GM19025 (cell line): Measurements from ENCODE around the gene CELA2A.
"Not testable (repeated sequence)": the region's sequence is repeated elsewhere in the genome, so short reads cannot be mapped to it uniquely, and the experiment has no call there.

Source experiments
- ATAC-seq: cut with Tn5 transposase; IDR thresholded peaks from one replicate; pipeline ENCODE4 v1.9.1; 2021; ENCODE audit warnings: mild to moderate bottlenecking, low read depth, moderate library complexity; ENCODE audit not compliant: unreplicated experiment

The CELA2A gene

DNA sequence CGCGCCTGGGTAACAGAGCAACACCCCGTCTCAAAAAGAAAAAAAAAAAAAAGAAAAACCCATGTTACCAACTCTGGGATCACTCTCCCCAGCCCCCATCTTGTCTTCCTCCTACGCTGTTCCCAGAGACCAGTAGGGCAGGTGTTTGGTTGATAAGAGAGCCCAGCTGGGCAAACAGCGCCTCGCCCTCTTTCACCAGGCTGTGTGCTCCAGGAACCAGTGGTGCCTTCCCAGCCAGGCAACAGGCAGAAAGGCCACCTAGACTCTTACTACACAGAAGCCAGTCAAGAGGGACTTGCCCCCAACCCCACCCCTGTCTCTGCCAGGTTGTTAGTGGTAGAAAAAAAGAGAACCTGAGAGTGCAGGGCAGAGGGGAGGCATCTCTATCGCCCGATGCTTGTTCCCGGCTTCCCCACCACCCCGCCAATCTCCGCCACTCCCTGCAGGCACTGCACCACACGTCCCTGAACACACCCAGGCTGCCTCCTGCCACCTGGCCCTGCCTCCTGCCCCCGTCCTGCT is 32.3 kb upstream of the CELA2A start:
- ATAC-seq, result no peak

DNA sequence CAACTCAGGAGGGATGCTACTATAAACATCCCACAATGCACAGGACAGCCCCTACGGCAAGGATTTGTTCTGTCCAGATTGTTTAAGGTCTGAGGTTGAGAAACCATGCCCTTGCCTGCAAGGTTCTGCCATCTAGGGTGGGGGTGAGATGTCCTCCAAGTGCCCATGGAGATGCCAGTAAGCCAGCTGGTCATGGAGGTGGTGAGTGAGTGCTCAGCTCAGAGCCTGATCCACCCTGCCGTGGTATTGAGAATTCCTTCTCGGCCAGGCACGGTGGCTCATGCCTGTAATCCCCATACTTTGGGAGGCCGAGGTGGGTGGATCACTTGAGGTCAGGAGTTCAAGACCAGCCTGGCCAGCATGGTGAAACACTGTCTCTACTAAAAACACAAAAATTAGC is 31.6 kb upstream of the CELA2A start:
- no peak for ATAC-seq

DNA sequence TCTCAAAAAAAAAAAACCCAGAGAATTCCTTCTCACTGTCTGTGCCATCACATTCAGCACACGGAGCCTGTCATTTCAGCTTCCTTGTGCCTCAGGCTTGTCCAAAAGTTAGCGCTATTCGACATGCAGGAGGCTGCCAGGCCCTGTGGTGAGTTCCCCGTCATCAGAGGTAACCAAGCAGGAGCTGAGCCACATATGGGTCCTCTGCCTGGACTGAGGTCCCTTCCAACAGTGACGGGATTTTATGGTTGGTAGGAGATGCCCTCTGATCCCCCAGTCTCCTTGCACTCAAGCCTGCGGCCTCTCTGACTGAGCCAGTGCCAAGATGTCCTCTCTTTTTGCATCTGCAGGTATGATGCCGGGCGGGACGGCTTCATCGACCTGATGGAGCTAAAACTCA is 31.0 kb upstream of the CELA2A start:
- no peak for ATAC-seq

DNA sequence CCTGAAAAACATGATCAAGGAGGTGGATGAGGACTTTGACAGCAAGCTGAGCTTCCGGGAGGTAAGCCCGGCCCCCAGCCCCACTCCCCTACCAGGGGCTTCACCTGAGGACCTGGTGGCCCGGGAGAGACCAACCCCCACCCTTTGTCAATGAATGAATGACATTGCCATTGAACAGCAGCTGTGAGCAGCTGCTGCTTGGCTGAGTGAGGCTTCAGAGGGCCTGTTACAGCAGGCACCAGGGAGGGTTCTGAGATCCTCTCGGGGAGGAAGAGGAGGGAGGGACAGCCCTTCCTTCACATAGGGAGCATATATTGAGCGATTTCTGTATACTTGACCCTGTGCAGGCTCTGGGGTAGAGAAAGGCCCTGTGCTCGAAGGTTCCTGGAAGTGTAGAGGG is 30.6 kb upstream of the CELA2A start:
- no peak for ATAC-seq

DNA sequence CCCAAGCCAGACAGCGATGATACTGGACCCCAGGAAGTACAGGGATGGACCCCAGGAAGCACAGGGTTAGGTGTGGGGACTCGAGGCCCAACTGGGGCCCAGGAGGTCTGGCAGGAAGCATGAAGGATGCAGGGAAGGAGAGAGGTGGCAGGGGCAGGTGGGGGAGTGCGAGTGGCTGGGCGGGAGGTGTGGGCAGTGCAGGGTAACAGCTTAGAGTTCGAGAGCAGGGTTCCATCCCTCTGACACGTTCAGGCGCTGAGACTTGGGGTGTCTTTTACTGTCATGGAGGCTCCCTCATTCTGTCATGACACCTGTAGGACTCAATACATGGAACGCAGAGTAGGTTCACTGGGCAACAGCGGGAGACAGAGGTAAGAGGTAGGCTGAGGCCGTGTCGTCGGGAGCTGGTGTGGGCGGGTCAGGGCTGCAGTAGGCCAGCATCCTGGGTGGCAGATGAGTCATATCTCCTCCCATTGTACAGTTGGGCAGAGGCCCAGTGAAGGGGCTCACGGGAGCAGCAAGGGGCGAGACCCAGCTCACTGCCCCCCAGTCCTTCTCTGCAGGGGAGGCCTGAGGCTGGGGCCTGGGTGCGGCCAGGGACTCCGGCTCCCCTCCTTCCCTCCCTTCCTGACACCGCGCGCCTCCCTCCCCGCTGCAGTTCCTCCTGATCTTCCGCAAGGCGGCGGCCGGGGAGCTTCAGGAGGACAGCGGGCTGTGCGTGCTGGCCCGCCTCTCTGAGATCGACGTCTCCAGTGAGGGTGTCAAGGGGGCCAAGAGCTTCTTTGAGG is 29.8 kb upstream of the CELA2A start:
- ATAC-seq, result no peak

DNA sequence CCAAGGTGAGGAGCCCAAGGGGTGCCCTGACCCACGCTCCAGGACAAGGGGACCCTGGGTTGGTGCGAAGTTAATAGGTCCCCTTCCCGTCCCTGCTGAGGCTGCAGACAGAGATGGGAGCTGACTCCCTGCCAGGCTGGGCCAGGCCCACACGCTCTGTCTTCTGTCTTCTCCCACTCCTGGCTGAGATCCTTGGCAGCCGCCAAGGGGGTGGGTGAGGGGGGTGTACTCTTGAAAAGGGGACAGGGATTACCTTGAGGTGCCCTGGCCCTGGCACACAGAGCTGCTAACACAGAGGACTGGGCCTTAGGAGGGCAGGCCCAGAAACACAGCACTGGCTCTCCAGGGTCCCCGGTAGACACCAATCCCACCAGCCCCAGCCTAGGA is 29.3 kb upstream of the CELA2A start:
- no peak for ATAC-seq

DNA sequence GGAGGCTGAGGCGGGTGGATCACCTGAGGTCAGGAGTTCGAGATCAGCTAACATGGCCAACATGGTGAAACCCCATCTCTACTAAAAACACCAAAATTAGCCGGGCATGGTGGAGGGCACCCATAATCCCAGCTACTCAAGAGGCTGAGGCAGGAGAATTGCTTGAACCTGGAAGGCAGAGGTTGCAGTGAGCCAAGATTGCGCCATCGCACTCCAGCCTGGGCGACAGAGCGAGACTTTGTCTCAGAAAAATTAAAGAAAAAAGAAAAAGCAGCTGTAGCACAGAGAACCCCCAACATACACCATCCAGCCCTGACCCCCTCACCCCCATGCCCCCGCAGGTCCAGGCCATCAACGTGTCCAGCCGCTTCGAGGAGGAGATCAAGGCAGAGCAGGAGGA is 28.3 kb upstream of the CELA2A start:
- not testable (repeated sequence) for ATAC-seq

DNA sequence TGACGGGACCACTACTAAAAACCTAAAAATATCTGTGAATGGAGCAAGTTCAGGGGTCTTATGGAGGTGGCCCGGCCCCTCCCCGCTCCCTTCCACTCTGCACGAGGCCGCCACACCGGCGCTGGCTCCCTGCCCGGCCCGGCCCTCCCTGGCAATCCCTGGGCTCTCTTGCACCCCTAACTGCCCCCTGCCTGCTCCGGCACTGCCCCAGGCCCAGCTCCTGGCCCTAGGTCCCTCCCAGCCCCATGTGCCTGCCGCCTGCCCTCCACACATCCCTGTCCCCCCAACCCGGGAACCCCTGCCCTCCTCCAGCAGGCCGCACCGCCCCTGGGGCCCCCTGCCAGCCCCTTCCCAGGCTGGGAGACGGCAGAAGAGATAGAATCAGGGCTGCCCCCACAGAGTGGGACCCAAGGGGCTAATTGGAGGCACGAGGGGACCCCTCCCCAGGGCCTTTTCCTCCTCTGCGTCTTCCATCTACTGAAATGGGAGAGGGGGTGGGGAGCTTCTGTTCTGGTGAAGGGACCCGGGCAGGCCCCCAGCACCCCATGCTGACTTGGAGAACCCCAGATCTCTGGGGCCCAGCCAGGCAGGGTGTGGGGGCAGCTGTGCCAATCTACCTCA is 27.6 kb upstream of the CELA2A start:
- no peak for ATAC-seq

DNA sequence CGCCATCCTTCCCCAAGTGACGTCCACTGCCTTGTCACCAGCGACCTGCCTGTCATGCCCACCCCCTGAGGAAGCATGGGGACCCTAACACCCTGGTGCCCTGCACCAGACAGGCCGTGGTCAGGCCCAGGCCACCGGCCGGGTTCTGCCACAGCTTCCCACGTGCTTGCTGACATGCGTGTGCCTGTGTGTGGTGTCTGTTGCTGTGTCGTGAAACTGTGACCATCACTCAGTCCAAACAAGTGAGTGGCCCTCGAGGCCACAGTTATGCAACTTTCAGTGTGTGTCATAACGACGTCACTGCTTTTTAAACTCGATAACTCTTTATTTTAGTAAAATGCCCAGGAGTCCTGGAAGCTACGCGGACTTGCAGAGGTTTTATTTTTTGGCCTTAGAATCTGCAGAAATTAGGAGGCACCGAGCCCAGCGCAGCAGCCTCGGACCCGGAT is 26.8 kb upstream of the CELA2A start:
- ATAC-seq, result no peak

DNA sequence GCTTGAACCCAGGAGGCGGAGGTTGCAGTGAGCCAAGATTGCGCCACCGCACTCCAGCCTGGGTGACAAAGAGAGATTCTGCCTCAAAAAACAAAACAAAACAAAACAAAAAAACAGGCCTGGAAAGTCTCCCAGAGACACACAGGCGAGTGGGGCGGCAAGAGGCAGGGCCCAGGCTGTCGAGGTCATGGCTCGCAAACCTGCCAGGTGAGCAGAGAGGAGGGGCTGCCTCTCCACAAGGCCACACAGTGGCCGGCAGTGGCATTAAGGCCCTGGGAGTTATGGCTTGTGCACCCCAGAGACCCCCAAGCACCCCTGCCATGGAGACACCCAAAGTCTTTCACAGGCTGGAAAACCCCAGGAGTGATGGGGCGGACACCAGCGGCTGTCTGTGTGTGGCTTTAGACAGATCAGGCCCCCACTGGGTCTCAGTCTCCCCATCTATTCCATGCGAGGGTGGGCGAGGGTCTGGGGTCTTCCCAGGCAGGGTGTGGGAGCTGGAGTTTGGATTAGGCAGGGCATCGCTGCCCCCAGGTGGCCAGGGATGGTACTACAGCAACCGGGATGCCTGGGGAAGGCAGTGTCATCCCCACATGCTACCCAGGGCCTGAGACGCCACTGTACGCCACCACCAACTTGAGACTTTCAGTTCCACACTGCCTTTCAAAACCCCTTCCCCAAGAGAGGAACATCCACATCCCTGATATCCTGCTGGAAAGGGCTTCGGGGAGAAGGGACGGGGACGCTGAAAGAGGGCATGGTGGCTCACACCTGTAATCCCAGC is 25.6 kb upstream of the CELA2A start:
- no peak for ATAC-seq

DNA sequence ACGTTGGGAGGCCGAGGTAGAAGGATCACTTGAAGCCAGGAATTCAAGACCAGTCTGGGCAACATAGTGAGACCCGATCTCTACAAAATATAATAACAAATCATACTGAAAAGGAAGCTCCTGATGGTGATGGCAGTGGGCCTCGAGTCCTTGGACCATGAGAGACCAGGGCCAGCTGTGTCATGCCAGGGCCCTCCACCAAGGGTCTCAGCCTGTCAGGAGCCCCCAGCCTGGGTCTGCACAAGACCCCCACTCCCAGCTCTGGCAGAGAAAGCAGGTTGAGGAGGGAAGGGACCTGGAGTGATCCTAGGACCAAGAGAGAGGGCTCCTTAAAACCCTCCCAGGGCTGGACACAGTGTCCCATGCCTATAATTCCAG is 25.0 kb upstream of the CELA2A start:
- no peak for ATAC-seq

DNA sequence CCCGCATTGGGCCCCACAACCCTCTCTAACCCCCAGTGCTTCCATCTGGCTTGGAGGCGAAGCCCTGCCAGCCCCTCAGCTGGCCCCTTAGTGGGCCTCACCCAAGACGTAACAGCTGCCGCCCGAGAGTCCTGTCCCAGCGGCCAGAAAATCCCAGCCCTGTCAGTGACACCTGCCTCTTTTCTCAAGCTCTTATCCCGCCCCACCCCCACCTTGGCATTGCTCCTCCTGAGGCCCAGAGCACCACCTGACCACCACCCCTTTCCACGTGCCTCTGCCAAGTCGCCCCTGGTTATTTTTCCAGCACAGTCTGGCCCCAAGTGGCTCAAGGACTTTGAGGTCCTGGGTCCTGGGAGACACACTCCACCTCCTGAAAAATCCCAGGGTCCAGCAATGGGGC is 24.2 kb upstream of the CELA2A start:
- ATAC-seq, result no peak

DNA sequence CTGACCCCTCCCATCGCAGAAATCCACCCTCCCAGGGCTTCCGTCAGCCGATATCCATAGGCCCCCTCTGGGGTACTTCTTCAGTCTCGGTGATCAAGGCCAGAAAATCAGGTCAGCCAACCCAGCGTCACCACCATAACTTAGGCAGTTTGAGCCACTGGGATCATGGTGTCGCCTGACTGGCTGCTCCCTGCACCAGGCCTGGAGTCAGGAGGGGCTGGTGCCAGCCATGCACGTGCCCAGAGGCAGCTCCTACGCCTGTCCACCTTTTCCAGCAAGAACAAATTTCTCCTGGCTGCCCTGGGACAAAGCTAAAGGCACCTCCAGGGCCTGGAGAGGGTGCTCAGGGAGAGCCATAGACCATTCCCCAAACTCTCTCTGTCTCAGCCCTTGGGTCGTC is 23.1 kb upstream of the CELA2A start:
- no peak for ATAC-seq

DNA sequence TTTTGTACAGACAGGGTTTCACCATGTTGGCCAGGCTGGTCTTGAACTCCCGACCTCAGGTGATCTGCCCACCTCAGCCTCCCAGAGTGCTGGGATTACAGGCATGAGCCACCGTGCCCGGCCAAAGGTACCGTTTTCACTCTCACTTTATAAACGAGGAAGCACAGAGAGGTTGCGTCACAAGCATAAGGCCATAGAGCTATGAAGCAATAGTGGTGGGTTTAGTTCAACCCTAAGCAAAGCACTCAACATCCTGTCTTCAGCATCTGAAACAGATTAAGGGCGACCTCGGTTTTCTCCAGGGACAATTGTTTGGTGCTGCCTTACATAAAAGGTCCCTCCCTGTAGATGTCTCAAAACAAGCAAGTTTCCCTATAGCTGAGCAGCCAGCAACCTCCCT is 21.8 kb upstream of the CELA2A start:
- not testable (repeated sequence) for ATAC-seq

DNA sequence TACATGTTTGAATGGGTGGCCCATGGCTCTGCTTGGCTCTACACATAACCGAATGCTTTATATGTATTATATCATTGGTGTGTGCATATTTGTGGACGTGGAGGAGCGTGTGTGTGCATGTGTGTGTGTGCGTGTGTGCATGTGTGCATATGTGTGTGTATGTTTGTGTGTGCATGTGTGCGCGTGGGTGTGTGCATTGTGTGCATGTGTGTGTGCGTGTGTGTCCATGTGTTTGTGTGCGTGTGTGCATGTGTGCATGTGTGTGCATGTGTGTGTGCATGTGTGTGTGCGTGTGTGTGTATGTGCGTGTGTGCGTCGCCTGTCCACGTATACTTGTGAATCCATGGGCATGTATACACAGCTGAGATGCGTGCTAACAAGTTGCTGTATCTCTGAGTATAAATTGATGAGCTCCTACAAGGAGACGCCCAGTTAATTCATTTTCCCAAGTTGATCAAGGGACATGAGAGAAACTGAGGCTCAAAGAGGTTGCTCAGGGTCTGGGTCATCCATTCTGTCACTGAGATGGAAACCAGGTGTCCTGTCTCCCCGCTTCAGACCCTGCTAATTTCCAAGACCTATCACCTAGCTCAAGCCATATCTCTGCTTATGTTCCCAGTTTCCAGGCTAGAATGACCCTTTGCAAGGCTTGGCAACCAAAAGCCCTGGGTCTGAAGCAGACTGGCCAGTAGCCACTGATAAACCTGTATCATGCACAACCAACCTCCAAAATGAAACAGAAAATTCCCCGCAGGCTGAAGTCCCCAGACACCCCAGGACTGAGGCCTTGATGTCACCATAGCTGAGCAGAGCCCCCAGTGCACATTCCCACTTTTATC is 21.1 kb upstream of the CELA2A start:
- no peak for ATAC-seq

DNA sequence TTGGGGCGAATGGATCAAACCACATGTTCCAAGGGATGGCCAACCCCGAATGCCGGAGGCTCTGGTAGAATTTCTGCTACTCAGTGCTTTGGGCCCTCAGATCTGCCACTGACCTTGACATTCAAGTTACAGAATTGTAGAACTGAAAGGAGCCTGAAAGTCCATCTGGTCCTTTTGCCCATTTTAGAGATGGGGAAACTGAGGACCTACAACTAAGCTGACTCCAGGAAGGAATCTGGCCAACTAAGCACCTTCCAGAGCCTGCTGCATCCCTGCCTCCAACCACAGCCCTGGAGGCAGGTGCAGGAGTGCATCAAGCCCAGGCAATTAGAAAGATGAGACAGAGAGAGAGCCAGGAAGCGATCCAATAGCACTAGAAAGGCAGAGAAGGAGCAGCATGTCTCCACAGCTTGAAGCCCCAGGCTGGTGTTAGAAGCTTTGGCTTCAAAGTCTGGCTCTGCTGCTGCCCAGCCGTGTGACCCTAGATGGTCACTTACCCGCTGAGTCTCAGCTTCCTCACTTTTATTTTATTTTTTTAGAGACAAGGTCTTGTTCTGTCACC is 19.6 kb upstream of the CELA2A start:
- no peak for ATAC-seq

DNA sequence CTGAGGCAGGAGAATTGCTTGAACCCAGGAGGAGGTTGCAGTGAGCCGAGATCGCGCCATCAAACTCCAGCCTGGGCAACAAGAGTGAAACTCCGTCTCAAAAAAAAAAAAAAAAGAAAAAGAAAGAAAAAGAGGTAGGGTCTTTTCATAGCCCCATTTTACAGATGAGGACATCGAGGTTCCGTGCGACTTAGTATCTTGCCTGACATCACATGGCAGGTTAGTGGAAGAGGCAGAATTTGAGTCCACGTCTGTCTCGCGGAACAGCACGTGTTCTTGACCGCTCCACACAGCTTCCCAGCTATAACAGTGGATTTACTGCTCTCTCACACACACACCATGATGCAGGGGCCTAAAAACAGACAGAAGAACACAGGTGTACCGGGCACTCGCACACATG is 17.2 kb upstream of the CELA2A start:
- no peak for ATAC-seq

DNA sequence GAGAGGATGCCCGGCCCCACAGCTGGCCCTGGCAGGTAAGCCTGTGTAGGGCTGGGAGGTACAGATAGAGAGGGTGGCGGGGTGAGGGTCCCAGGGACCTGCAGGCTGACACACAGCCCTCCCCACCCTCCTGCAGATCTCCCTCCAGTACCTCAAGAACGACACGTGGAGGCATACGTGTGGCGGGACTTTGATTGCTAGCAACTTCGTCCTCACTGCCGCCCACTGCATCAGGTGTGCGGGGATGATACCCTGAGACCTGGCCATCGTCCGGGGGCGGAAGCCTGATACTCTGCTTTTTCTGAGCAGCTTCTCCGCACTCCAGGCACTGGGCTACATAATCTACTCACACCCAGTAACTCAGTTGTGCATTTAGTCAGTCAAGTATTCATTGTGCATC is 16.2 kb upstream of the CELA2A start:
- no peak for ATAC-seq

DNA sequence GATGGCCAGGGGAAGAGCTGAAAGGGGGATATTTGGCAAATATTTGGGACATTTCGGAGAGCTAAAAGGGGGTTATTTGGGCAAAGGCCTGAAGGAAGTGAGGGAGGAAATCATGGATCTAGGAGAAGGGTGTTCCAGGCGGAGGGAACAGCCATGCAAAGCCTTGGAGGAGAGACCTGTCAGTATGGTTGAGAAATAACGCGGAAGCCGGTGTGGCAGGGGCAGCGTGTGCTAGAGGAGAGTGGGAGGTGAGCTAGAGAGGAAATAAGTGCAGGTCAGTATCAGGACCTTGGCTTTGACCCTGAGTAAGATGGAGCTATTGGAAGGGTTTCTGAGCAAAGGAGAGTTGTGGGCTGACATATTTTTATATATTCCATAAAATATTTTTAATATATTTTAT is 15.3 kb upstream of the CELA2A start:
- no peak for ATAC-seq

DNA sequence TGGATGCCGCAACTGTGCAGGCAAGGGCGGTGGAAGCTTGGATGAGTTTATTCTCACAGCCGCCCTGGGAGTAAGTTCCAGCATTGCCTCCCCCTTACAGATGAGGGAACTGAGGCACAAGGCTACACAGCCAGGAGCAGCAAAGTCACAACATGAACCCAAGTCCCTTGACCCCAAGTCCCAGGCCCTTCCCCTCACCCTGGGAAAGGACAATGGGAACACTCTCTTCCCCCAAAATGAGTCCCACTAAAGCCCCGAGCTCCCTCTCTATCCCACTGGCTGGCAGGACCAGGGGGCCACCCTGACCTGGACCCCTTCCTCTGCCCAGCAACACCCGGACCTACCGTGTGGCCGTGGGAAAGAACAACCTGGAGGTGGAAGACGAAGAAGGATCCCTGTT is 14.4 kb upstream of the CELA2A start:
- ATAC-seq, result no peak
